PC-3 (cell line): ENCODE results near the gene LCE7A.

Experiments used
- CTCF ChIP-seq: fragments of 300-600 bp; sonication (generic); conservative IDR thresholded peaks from 2 replicates; pipeline ENCODE4 v1.5.1; 2017; ENCODE audit warnings: antibody characterized with exemption, low read depth, mild to moderate bottlenecking, low read length
- EZH2phosphoT487 ChIP-seq: fragments of 300-600 bp; sonication (generic); IDR thresholded peaks from 2 replicates; pipeline ENCODE4 v1.6.1; 2018; ENCODE audit warnings: mild to moderate bottlenecking, antibody characterized with exemption, low read length, borderline replicate concordance

GRCh38 chr1:152842556-152842955, 17.2 kb upstream of the LCE7A start, which contains the start of gene LCE6A:
- TF ChIP-seq EZH2phosphoT487 (no peak), CTCF (no peak)
